Measurements from ENCODE around the gene XRN2. TPM values are rescaled to one million over a fixed set of nuclear protein-coding genes. Genes with fewer than 3 reads are reported as not detected.

Gene XRN2
- total RNA-seq, 1 experiment from 2014 or later: 77.7 TPM

- Histone ChIP-seq H3K27ac (ENCODE audit: low read length) (no peak overlapping the region), H3K9me3 (ENCODE audit: control insufficient read depth, insufficient read depth, low read depth, low read length) (no peaks in the 10 kb centered on the region), H3K4me3 (ENCODE audit: low read depth in 2 of 2, low read length in 2 of 2) (no peak overlapping the region), H3K4me1 (ENCODE audit: control insufficient read depth, insufficient read depth, low read length) (no peaks in the 10 kb centered on the region), H3K27me3 (ENCODE audit: control insufficient read depth, insufficient read depth, low read length) (no peaks in the 10 kb centered on the region), H3K36me3 (ENCODE audit: control insufficient read depth, insufficient read depth, low read length) (no peaks in the 10 kb centered on the region)
- no TSS peak for BruUV-seq (replicated peaks)
- ChIA-PET POLR2A (no interaction called here), CTCF (no interaction called here)
- intact Hi-C loops (cut with micrococcal nuclease; ENCODE audit: unreplicated experiment) (no loop called here), in situ Hi-C loops (cut with HindIII; ENCODE audit: low pct_unique_long_range_greater_than_20kb, low sequenced_read_pairs) (no loop called here)
- ATAC-seq (no peak; the same call in 1 of the 2 replicates), DNase-seq (ENCODE audit: low read depth, low spot score) (peak; percentile 50)
- TF ChIP-seq POLR2AphosphoS5 (IDR thresholded peaks at IDR 0.05; ENCODE audit: low read depth, low read length) (no peak), SIN3A (IDR thresholded peaks at IDR 0.05; ENCODE audit: borderline replicate concordance, insufficient read depth, low read depth, low read length) (no peak), TCF7L2 (IDR thresholded peaks at IDR 0.05; ENCODE audit: low read depth, low read length) (no peak), REST (IDR thresholded peaks at IDR 0.05; ENCODE audit: insufficient read depth in 1 of 2, low read depth in 2 of 2, low read length in 1 of 2) (no peak), CTCF (IDR thresholded peaks at IDR 0.05) (no peak)
Observed at GRCh38 chr20:21291026-21291425, 12.1 kb upstream of the XRN2 start.

- Histone ChIP-seq H3K27ac (ENCODE audit: low read length) (no peak overlapping the region), H3K4me1 (ENCODE audit: control insufficient read depth, insufficient read depth, low read length) (no peaks in the 10 kb centered on the region), H3K9me3 (ENCODE audit: control insufficient read depth, insufficient read depth, low read depth, low read length) (no peaks in the 10 kb centered on the region), H3K36me3 (ENCODE audit: control insufficient read depth, insufficient read depth, low read length) (no peaks in the 10 kb centered on the region), H3K27me3 (ENCODE audit: control insufficient read depth, insufficient read depth, low read length) (no peaks in the 10 kb centered on the region), H3K4me3 (ENCODE audit: low read depth in 2 of 2, low read length in 2 of 2) (no peak overlapping the region)
- intact Hi-C loops (cut with micrococcal nuclease; ENCODE audit: unreplicated experiment) (no loop called here), in situ Hi-C loops (cut with HindIII; ENCODE audit: low pct_unique_long_range_greater_than_20kb, low sequenced_read_pairs) (no loop called here)
- DNase-seq (ENCODE audit: low read depth, low spot score): no peak
- POLR2A ChIA-PET: no interaction called here
- no TSS peak for BruUV-seq (replicated peaks)
- no peak for ATAC-seq
- CTCF ChIA-PET: no interaction called here
- no peak for TF ChIP-seq REST (IDR thresholded peaks at IDR 0.05; ENCODE audit: insufficient read depth in 1 of 2, low read depth in 2 of 2, low read length in 1 of 2)
- TF ChIP-seq CTCF (IDR thresholded peaks at IDR 0.05): no peak
- no peak for TF ChIP-seq TCF7L2 (IDR thresholded peaks at IDR 0.05; ENCODE audit: low read depth, low read length)
- TF ChIP-seq SIN3A (IDR thresholded peaks at IDR 0.05; ENCODE audit: borderline replicate concordance, insufficient read depth, low read depth, low read length): no peak
- no peak for TF ChIP-seq POLR2AphosphoS5 (IDR thresholded peaks at IDR 0.05; ENCODE audit: low read depth, low read length)
Observed at GRCh38 chr20:21294755-21295154, 8.4 kb upstream of the XRN2 start.
